BE2C (cell line): Measurements from ENCODE around the gene SUN2.

Experiments
- DNase-seq: peaks from one replicate; pipeline ENCODE4 v3.0.0-alpha.2; 2020
- H3K27me3 ChIP-seq: fragments of 250-450 bp; sonication (Bioruptor Pico); 2 replicates; pipeline ENCODE4 v1.5.1; 2020; ENCODE audit warnings: mild to moderate bottlenecking
- H3K36me3 ChIP-seq: fragments of 250-450 bp; sonication (Bioruptor Pico); 2 replicates; pipeline ENCODE4 v1.5.1; 2020; ENCODE audit warnings: mild to moderate bottlenecking
- H3K4me1 ChIP-seq: fragments of 250-450 bp; sonication (Bioruptor Pico); 2 replicates; pipeline ENCODE4 v1.5.1; 2020
- H3K4me3 ChIP-seq: 2 replicates; pipeline ENCODE4 v1.5.1; 2011; ENCODE audit warnings: low read depth, low read length
- H3K9me3 ChIP-seq: fragments of 250-450 bp; sonication (Bioruptor Pico); 2 replicates; pipeline ENCODE4 v1.5.1; 2020
- TF ChIP-seq, protein P1 (sequence below): IDR thresholded peaks from 2 replicates; pipeline ENCODE4 v1.5.1; 2012; ENCODE audit warnings: mild to moderate bottlenecking, low read depth, low read length

The SUN2 gene

DNA sequence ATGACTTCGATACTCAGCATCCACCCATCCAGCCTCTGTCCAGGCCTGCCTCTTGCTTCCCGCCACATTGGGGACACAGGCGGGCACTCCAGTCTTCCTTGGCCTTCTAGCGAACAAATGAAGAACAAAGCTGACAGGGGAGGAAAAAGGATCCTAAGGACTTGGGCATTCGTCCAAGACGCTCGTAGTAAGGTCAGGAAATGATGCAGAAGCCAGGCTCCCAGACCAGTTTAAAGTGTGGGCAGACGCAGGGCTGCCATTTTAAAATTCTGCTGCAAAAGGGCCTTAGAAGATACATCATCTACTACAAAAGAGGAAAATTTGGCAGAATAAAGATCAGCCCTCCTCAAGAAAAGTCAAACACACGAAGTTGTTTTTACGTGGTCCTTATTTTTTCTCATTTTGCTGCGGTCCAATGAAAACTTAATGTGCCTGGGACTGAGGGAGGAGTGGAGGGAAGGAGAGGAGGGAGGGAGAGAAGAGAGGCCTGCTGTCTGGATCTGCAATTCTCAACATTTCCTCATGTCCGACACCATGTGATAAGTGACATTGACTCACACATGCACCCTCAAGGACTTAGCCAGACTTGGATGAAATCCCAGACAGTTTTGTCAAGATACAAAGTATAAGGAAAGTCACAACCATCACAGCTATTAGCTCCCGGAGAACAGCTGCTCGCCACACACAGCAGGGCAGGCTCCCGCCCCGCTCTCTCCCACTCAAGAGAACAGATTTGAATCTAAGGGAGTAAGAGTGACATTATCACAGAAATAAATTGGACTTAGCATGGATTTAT is 32.4 kb upstream of the SUN2 start:
- Histone ChIP-seq H3K27me3 (no peaks in the 10 kb centered on the region), H3K4me3 (no peak overlapping the region), H3K9me3 (no peaks in the 10 kb centered on the region), H3K4me1 (peaks cover 32% of the 10 kb centered on the region), H3K36me3 (no peaks in the 10 kb centered on the region; the same call in 1 of the 2 replicates)
- peak; percentile 81 for DNase-seq
- TF ChIP-seq, protein P1, sequence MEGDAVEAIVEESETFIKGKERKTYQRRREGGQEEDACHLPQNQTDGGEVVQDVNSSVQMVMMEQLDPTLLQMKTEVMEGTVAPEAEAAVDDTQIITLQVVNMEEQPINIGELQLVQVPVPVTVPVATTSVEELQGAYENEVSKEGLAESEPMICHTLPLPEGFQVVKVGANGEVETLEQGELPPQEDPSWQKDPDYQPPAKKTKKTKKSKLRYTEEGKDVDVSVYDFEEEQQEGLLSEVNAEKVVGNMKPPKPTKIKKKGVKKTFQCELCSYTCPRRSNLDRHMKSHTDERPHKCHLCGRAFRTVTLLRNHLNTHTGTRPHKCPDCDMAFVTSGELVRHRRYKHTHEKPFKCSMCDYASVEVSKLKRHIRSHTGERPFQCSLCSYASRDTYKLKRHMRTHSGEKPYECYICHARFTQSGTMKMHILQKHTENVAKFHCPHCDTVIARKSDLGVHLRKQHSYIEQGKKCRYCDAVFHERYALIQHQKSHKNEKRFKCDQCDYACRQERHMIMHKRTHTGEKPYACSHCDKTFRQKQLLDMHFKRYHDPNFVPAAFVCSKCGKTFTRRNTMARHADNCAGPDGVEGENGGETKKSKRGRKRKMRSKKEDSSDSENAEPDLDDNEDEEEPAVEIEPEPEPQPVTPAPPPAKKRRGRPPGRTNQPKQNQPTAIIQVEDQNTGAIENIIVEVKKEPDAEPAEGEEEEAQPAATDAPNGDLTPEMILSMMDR: no peak

DNA sequence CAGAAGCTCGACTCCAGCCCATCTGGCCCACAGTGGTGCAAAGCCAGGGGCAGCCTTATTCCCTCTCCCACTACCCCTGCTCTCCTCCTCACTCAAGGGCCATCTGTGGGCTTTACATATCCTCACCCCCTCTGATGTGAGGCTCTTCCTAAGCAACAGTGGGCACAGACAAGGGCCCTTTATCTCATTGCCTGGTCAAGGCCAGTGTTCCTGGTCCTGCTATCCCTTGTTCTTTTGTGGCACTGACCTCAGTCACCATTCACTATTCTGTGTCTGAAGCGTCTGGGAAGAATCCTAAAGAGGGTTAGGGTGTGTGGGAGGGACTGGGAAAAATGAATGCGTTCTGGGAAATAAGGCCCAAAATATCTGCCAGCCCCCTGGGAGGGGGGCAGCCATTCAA is 30.8 kb upstream of the SUN2 start:
- Histone ChIP-seq H3K4me1 (peaks cover 44% of the 10 kb centered on the region), H3K36me3 (no peaks in the 10 kb centered on the region; the same call in 1 of the 2 replicates), H3K9me3 (no peaks in the 10 kb centered on the region), H3K27me3 (no peaks in the 10 kb centered on the region), H3K4me3 (no peak overlapping the region)
- TF ChIP-seq, protein P1: no peak
- no peak for DNase-seq

DNA sequence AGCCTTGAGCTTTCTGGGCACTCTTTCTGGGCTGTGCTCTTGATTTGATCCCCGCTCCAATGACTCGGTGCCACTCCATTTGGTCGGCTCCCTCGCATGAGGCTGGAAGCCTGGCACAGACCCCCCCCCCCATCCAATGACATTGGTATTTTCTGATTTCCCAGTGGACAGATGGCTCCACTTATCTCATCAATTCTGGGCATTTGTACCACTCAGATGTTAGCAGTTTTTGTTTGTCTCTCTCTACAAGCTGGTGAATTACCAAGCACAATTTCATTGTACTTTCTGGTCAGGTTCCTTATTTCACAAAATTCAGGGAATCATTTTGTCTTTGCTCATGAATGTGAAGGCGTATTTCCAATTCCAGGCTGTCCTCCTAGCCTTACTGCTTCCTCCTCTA is 29.1 kb upstream of the SUN2 start:
- H3K36me3 ChIP-seq: peaks cover 3% of the 10 kb centered on the region

GRCh38 chr22:38784035-38784434 is 28.2 kb upstream of the SUN2 start:
- Histone ChIP-seq H3K36me3 (peaks cover 3% of the 10 kb centered on the region), H3K4me1 (peaks cover 44% of the 10 kb centered on the region), H3K4me3 (no peak overlapping the region), H3K9me3 (no peaks in the 10 kb centered on the region), H3K27me3 (no peaks in the 10 kb centered on the region)
- TF ChIP-seq, protein P1: no peak
- no peak for DNase-seq

More for the DNA sequence above, 29.1 kb upstream of the SUN2 start:
- H3K27me3 ChIP-seq: no peaks in the 10 kb centered on the region
- H3K4me3 ChIP-seq: no peak overlapping the region
- TF ChIP-seq, protein P1: no peak
- DNase-seq: no peak
- H3K9me3 ChIP-seq: no peaks in the 10 kb centered on the region
- H3K4me1 ChIP-seq: peaks cover 44% of the 10 kb centered on the region

GRCh38 chr22:38783095-38783615 is 27.4 kb upstream of the SUN2 start:
- TF ChIP-seq, protein P1: no peak
- H3K27me3 ChIP-seq: no peaks in the 10 kb centered on the region
- no peak for DNase-seq
- H3K36me3 ChIP-seq: peaks cover 3% of the 10 kb centered on the region
- H3K9me3 ChIP-seq: no peaks in the 10 kb centered on the region
- peaks cover 43% of the 10 kb centered on the region for H3K4me1 ChIP-seq
- no peak overlapping the region for H3K4me3 ChIP-seq

- Histone ChIP-seq H3K4me3 (no peak overlapping the region), H3K36me3 (peaks cover 3% of the 10 kb centered on the region), H3K4me1 (peaks cover 37% of the 10 kb centered on the region), H3K9me3 (no peaks in the 10 kb centered on the region), H3K27me3 (no peaks in the 10 kb centered on the region)
- TF ChIP-seq, protein P1: no peak
- peak; percentile 86 for DNase-seq
Observed at GRCh38 chr22:38782402-38783094, 26.8 kb upstream of the SUN2 start.
